H1 (cell line): Measurements from ENCODE around the gene SIGLEC14. TPM values are rescaled to one million over a fixed set of nuclear protein-coding genes. Genes with fewer than 3 reads are reported as not detected.

Experiments
- CTCF ChIA-PET: fragments of 300-600 bp; sonication (Branson Sonifier 250); formaldehyde crosslinking; loops from one replicate; lab custom pipeline; 2021; ENCODE audit not compliant: partially characterized antibody; lab: Charles Lee
- POLR2A ChIA-PET: fragments of 300-600 bp; sonication (Branson Sonifier 250); formaldehyde crosslinking; loops from one replicate; lab custom pipeline; 2021; ENCODE audit warnings: inconsistent platforms; ENCODE audit not compliant: partially characterized antibody; lab: Charles Lee
- DNase-seq, 2 experiments: peaks; one replicate each; pipeline versions ENCODE4 v3.0.0 to v3.0.0-alpha.2; 2010 to 2022; ENCODE audit warnings: low spot score in 2 of 2, low read depth in 1 of 2, mixed read lengths in 1 of 2
- FAIRE-seq: peaks from 2 replicates; lab custom pipeline; 2011; peaks lifted over from hg19 to GRCh38; lab: Jason Lieb, UNC
- H2AFZ ChIP-seq: 2 replicates; pipeline ENCODE4 v1.8.1; 2012; ENCODE audit warnings: low read length, inconsistent platforms
- H2AK5ac ChIP-seq: 2 replicates; pipeline ENCODE4 v1.6.1; 2013; ENCODE audit warnings: low read depth, low read length
- H2BK120ac ChIP-seq: replicated peaks from 2 replicates; pipeline ENCODE3; 2013; ENCODE audit warnings: low read depth, low read length, inconsistent platforms
- H2BK12ac ChIP-seq: 2 replicates; pipeline ENCODE4 v1.6.1; 2013; ENCODE audit warnings: low read depth, low read length
- H2BK15ac ChIP-seq: 2 replicates; pipeline ENCODE4 v1.6.1; 2013; ENCODE audit warnings: low read length
- H2BK20ac ChIP-seq: 2 replicates; pipeline ENCODE4 v1.6.1; 2013; ENCODE audit warnings: low read length
- H2BK5ac ChIP-seq: 2 replicates; pipeline ENCODE4 v1.6.1; 2013; ENCODE audit warnings: low read depth, low read length
- H3K14ac ChIP-seq: 2 replicates; pipeline ENCODE4 v1.6.1; 2013; ENCODE audit warnings: inconsistent platforms; ENCODE audit not compliant: insufficient read length
- H3K18ac ChIP-seq: 2 replicates; pipeline ENCODE4 v1.6.1; 2013; ENCODE audit warnings: low read length; ENCODE audit errors: extremely low read depth
- H3K23ac ChIP-seq: 2 replicates; pipeline ENCODE4 v1.6.1; 2013; ENCODE audit warnings: inconsistent platforms; ENCODE audit not compliant: insufficient read length
- H3K23me2 ChIP-seq: 2 replicates; pipeline ENCODE4 v1.6.1; 2013; ENCODE audit warnings: low read depth, low read length
- H3K27ac ChIP-seq: 2 replicates; pipeline ENCODE4 v1.6.1; 2011; ENCODE audit warnings: low read depth, low read length, inconsistent platforms
- H3K27me3 ChIP-seq, 4 experiments: replicated peaks in 1 of 4; 1 replicate in 1 of 4; 2 replicates in 3 of 4; pipeline versions ENCODE4 v1.6.1 to v1.8.1; 2011 to 2013; ENCODE audit warnings: low read length in 3 of 4, mild to moderate bottlenecking in 3 of 4, inconsistent platforms in 2 of 4, mixed read lengths in 2 of 4, moderate library complexity in 1 of 4; ENCODE audit not compliant: control insufficient read depth in 3 of 4, insufficient read depth in 3 of 4; ENCODE audit errors: extremely low read depth in 1 of 4
- H3K36me3 ChIP-seq, 4 experiments: 2 replicates each; pipeline versions ENCODE4 v1.6.1 to v1.8.1; 2011 to 2013; ENCODE audit warnings: mild to moderate bottlenecking in 4 of 4, low read length in 3 of 4, moderate library complexity in 2 of 4, control low read depth in 1 of 4, inconsistent platforms in 1 of 4; ENCODE audit not compliant: insufficient read depth in 4 of 4, control insufficient read depth in 2 of 4
- H3K4ac ChIP-seq: replicated peaks from 2 replicates; pipeline ENCODE3; 2013; ENCODE audit warnings: low read length, low read depth, mixed read lengths, inconsistent platforms; ENCODE audit not compliant: insufficient read length
- H3K4me1 ChIP-seq, 4 experiments: replicated peaks in 1 of 4; 1 replicate in 1 of 4; 2 replicates in 3 of 4; pipeline versions ENCODE4 v1.6.1 to v1.8.1; 2011 to 2013; ENCODE audit warnings: low read length in 3 of 4, inconsistent platforms in 2 of 4, mixed read lengths in 1 of 4; ENCODE audit not compliant: insufficient read depth in 4 of 4, control insufficient read depth in 3 of 4
- H3K4me2 ChIP-seq, 2 experiments: 2 replicates each; pipeline versions ENCODE4 v1.6.1 to v1.8.1; 2011 to 2013; ENCODE audit warnings: low read depth in 2 of 2, low read length in 2 of 2, control low read depth in 1 of 2, inconsistent platforms in 1 of 2, mild to moderate bottlenecking in 1 of 2; ENCODE audit not compliant: insufficient read depth in 1 of 2
- H3K4me3 ChIP-seq, 4 experiments: fragments of 200-600, 300-600 bp in 1 of 4; sonication (generic), shearing (Covaris generic), sonication (Bioruptor Twin) in 1 of 4; 2 replicates each; pipeline versions ENCODE4 v1.5.1 to v1.8.1; 2011 to 2016; ENCODE audit warnings: low read length in 4 of 4, low read depth in 3 of 4, control low read depth in 2 of 4, inconsistent platforms in 2 of 4, mild to moderate bottlenecking in 2 of 4, mixed read lengths in 1 of 4, moderate library complexity in 1 of 4; ENCODE audit not compliant: insufficient read depth in 2 of 4; ENCODE audit errors: extremely low read depth in 1 of 4
- H3K56ac ChIP-seq: replicated peaks from 2 replicates; pipeline ENCODE3; 2013; ENCODE audit warnings: low read depth, mild to moderate bottlenecking, mixed read lengths, low read length, inconsistent platforms; ENCODE audit not compliant: insufficient read length
- H3K79me1 ChIP-seq: 2 replicates; pipeline ENCODE4 v1.6.1; 2013; ENCODE audit warnings: low read depth, low read length, control low read depth
- H3K79me2 ChIP-seq, 2 experiments: 2 replicates each; pipeline versions ENCODE4 v1.6.1 to v1.8.1; 2012 to 2013; ENCODE audit warnings: low read length in 2 of 2, mild to moderate bottlenecking in 2 of 2, inconsistent platforms in 1 of 2; ENCODE audit not compliant: insufficient read depth in 2 of 2, control insufficient read depth in 1 of 2
- H3K9ac ChIP-seq, 4 experiments: replicated peaks in 1 of 4; 1 replicate in 1 of 4; 2 replicates in 3 of 4; pipeline versions ENCODE4 v1.6.1 to v1.8.1; 2011 to 2013; ENCODE audit warnings: low read depth in 3 of 4, low read length in 3 of 4, control low read depth in 2 of 4, mild to moderate bottlenecking in 2 of 4, moderate library complexity in 2 of 4, inconsistent platforms in 1 of 4; ENCODE audit errors: extremely low read depth in 1 of 4
- H3K9me3 ChIP-seq, 2 experiments: 2 replicates each; pipeline versions ENCODE4 v1.6.1 to v1.8.1; 2012 to 2013; ENCODE audit warnings: mild to moderate bottlenecking in 2 of 2, moderate library complexity in 2 of 2, control low read depth in 1 of 2, inconsistent platforms in 1 of 2, low read depth in 1 of 2, low read length in 1 of 2, mixed read lengths in 1 of 2; ENCODE audit not compliant: insufficient read depth in 2 of 2
- H4K20me1 ChIP-seq, 2 experiments: replicated peaks in 1 of 2; 2 replicates each; pipeline versions ENCODE3 to v1.8.1; 2011 to 2013; ENCODE audit warnings: inconsistent platforms in 2 of 2, low read length in 2 of 2, mild to moderate bottlenecking in 1 of 2; ENCODE audit not compliant: insufficient read depth in 2 of 2, control insufficient read depth in 1 of 2
- H4K5ac ChIP-seq: 2 replicates; pipeline ENCODE4 v1.6.1; 2013; ENCODE audit warnings: low read length, low read depth, mixed read lengths, inconsistent platforms; ENCODE audit not compliant: insufficient read length
- H4K8ac ChIP-seq: 2 replicates; pipeline ENCODE4 v1.8.0; 2013; ENCODE audit warnings: mild to moderate bottlenecking, moderate library complexity, low read length, inconsistent platforms; ENCODE audit not compliant: insufficient read depth; ENCODE audit errors: extremely low read depth
- H4K91ac ChIP-seq: replicated peaks from 2 replicates; pipeline ENCODE3; 2013; ENCODE audit warnings: low read length, mixed read lengths, inconsistent platforms; ENCODE audit not compliant: insufficient read length
- GTF2F1 ChIP-seq: IDR thresholded peaks from 2 replicates; pipeline ENCODE4 v1.6.1; 2012; ENCODE audit warnings: low read depth, low read length, improper control_type of control experiment, borderline replicate concordance
- KDM4A ChIP-seq: IDR thresholded peaks from one replicate; pipeline ENCODE4 v1.7.1; 2012; ENCODE audit warnings: low read depth, mild to moderate bottlenecking, moderate library complexity, low read length, inconsistent platforms; ENCODE audit not compliant: severe bottlenecking
- WGBS, 2 experiments: shearing (Covaris generic) in 1 of 2; methylation state at CpG; one replicate each; pipeline versions ENCODE4 v1.1.6 to v1.1.7; 2013 to 2015; ENCODE audit warnings: low lambda C conversion rate in 2 of 2, mixed read lengths in 2 of 2, inconsistent platforms in 1 of 2, low coverage in 1 of 2, missing lambda C conversion rate in 1 of 2; ENCODE audit not compliant: insufficient replicate concordance in 2 of 2, insufficient coverage in 1 of 2, insufficient read length in 1 of 2; ENCODE audit errors: extremely low coverage in 1 of 2, missing lambda C conversion rate in 1 of 2; 5-methylcytosine and 5-hydroxymethylcytosine counted together
- polyA plus RNA-seq, 7 experiments: library from polyadenylated mRNA; depleted of rRNA in 3 of 7; stranded (reverse) in 5 of 7; unstranded in 2 of 7; fragments of >200 nt in 5 of 7; fragments of 200-250 nt in 2 of 7; gene quantifications; 1 replicate in 5 of 7; 2 replicates in 1 of 7; 4 replicates in 1 of 7; pipeline versions ENCODE4 v1.2.1 to v1.2.3, GENCODE V29; 2011 to 2013; ENCODE audit warnings: missing spikeins in 2 of 7, mixed read lengths in 2 of 7
- total RNA-seq: library from RNA; stranded (reverse); fragmentation: NEBNext Ultra II Directional; extraction: Animal tissue kit (Norgen Biotek cat#: 25700); gene quantifications from 2 replicates; pipeline ENCODE4 v1.2.1, GENCODE V29; 2021

SIGLEC14 gene
- total and polyA plus RNA-seq, 2 of the 8 experiments (the other 6 are each of a cell fraction or from before 2014, with no cell fraction given) = not detected

GRCh38 chr19:51668216-51668615 is 21.6 kb upstream of the SIGLEC14 start:
- H4K5ac ChIP-seq = no peak overlapping the region
- POLR2A ChIA-PET = no interaction called here
- H4K91ac ChIP-seq = no peak overlapping the region
- H3K23me2 ChIP-seq = no peaks in the 10 kb centered on the region; the same call in 1 of the 2 replicates
- no peaks in the 10 kb centered on the region for H3K36me3 ChIP-seq
- no peak overlapping the region for H2BK20ac ChIP-seq
- no peak overlapping the region for H3K56ac ChIP-seq
- no peak overlapping the region for H3K9ac ChIP-seq
- H2AFZ ChIP-seq = no peak overlapping the region
- TF ChIP-seq GTF2F1 (no peak), KDM4A (no peak)
- TF ChIP-seq, all 59 proteins: peak for 0
- H4K20me1 ChIP-seq = no peaks in the 10 kb centered on the region
- no peak overlapping the region for H2BK12ac ChIP-seq
- no peak overlapping the region for H3K27ac ChIP-seq
- H2BK15ac ChIP-seq = no peak overlapping the region
- 0 out of 4 replicates have a peak, but pooled peaks cover 3 to 5% of the 10 kb centered on the region in 2 experiments for H3K9me3 ChIP-seq
- H3K27me3 ChIP-seq = peaks cover 0 to 2% (median 0%) of the 10 kb centered on the region in 4 experiments; a peak in 1 of 7 replicates
- no peak overlapping the region for H3K18ac ChIP-seq
- FAIRE-seq = no peak
- H3K79me1 ChIP-seq = no peaks in the 10 kb centered on the region
- no peak overlapping the region for H2AK5ac ChIP-seq
- no peaks in the 10 kb centered on the region for H3K79me2 ChIP-seq
- CTCF ChIA-PET = interaction anchor here (0.9 to 2.7 kb wide), 2 partner anchors 11 to 39 kb away, joined by 3 to 13 read pairs; no protein-coding TSS in a partner anchor
- no peak overlapping the region for H3K4me2 ChIP-seq
- no peak overlapping the region for H2BK5ac ChIP-seq
- H3K4me1 ChIP-seq = no peaks in the 10 kb centered on the region
- 89% methylated on average over 3 of the region's 3 CpGs; no CpG with 5 or more reads in 1 of the 2 experiments for WGBS, 2 experiments
- no peak overlapping the region for H3K14ac ChIP-seq
- H3K4ac ChIP-seq = no peak overlapping the region
- no peak overlapping the region for H4K8ac ChIP-seq
- no peak overlapping the region for H2BK120ac ChIP-seq
- no peak for DNase-seq
- no peak overlapping the region for H3K4me3 ChIP-seq
- H3K23ac ChIP-seq = no peak overlapping the region
